Suprapubic skin (tissue), 3 donors: ENCODE results near the gene DNAJC22.

ENCODE experiments used
- POLR2AphosphoS5 ChIP-seq, 3 donors: sonication (generic); formaldehyde crosslinking; IDR thresholded peaks; one replicate each; pipeline ENCODE4 v1.6.1; 2017; ENCODE audit warnings: antibody characterized with exemption in 3 of 3
- TF ChIP-seq, protein P1 (sequence below), 2 donors: fragments of 200-600 bp in 1 of 2; fragments of 450-650 bp in 1 of 2; sonication (generic) in 1 of 2; IDR thresholded peaks; one replicate each; pipeline ENCODE4 v1.5.1; 2016 to 2019; ENCODE audit warnings: antibody characterized with exemption in 2 of 2, mild to moderate bottlenecking in 1 of 2, moderate library complexity in 1 of 2

DNA sequence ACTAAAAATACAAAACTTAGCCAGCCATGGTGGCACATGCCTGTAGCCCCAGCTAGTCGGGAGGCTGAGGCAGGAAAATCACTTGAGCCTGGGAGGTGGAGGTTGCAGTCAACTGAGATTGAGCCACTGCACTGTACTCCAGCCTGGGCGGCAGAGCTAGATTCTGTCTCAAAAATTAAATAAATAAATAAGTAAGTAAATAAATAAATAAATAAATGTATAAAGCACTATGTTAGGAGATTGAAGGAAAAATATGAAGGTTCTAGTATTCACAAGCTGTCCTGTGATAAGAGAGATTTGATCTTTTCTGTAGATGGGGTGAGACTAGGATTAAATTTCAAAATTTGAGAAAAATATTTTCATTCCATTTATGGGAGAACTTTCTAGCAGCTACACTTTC lies 5.7 kb downstream of the DNAJC22 start:
- TF ChIP-seq, protein P1, sequence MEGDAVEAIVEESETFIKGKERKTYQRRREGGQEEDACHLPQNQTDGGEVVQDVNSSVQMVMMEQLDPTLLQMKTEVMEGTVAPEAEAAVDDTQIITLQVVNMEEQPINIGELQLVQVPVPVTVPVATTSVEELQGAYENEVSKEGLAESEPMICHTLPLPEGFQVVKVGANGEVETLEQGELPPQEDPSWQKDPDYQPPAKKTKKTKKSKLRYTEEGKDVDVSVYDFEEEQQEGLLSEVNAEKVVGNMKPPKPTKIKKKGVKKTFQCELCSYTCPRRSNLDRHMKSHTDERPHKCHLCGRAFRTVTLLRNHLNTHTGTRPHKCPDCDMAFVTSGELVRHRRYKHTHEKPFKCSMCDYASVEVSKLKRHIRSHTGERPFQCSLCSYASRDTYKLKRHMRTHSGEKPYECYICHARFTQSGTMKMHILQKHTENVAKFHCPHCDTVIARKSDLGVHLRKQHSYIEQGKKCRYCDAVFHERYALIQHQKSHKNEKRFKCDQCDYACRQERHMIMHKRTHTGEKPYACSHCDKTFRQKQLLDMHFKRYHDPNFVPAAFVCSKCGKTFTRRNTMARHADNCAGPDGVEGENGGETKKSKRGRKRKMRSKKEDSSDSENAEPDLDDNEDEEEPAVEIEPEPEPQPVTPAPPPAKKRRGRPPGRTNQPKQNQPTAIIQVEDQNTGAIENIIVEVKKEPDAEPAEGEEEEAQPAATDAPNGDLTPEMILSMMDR (IDR thresholded peaks at IDR 0.05): no peak
- no peak for TF ChIP-seq POLR2AphosphoS5 (IDR thresholded peaks at IDR 0.05)
